ENCODE measurements around the gene SLC6A19. TPM values are rescaled to one million over a fixed set of nuclear protein-coding genes. Genes with fewer than 3 reads are reported as not detected.

SLC6A19 gene
- polyA plus RNA-seq, 1 experiment, result not detected

GRCh38 chr5:1213508-1214162 lies 12.2 kb downstream of the SLC6A19 start:
- no peak for DNase-seq (ENCODE audit: low read depth)
- Histone ChIP-seq H3K27me3 (ENCODE audit: control insufficient read depth, insufficient read depth, low read length) (no peaks in the 10 kb centered on the region; the same call in 1 of the 2 replicates), H3K4me3 (ENCODE audit: low read depth, low read length) (no peak overlapping the region), H3K36me3 (ENCODE audit: control insufficient read depth, insufficient read depth, low read length) (no peaks in the 10 kb centered on the region)
- CTCF ChIA-PET, result no interaction called here
- TF ChIP-seq CTCF (IDR thresholded peaks at IDR 0.05; ENCODE audit: insufficient read depth, low read depth, low read length), result no peak
- POLR2A ChIA-PET, result no interaction called here

GRCh38 chr5:1214163-1214935 lies 13.0 kb downstream of the SLC6A19 start:
- POLR2A ChIA-PET, result no interaction called here
- Histone ChIP-seq H3K27me3 (ENCODE audit: control insufficient read depth, insufficient read depth, low read length) (no peaks in the 10 kb centered on the region; the same call in 1 of the 2 replicates), H3K4me3 (ENCODE audit: low read depth, low read length) (no peak overlapping the region), H3K36me3 (ENCODE audit: control insufficient read depth, insufficient read depth, low read length) (no peaks in the 10 kb centered on the region)
- no peak for TF ChIP-seq CTCF (IDR thresholded peaks at IDR 0.05; ENCODE audit: insufficient read depth, low read depth, low read length)
- CTCF ChIA-PET, result no interaction called here
- no peak for DNase-seq (ENCODE audit: low read depth)

GRCh38 chr5:1214936-1215220 lies 13.5 kb downstream of the SLC6A19 start:
- no peak for TF ChIP-seq CTCF (IDR thresholded peaks at IDR 0.05; ENCODE audit: insufficient read depth, low read depth, low read length)
- Histone ChIP-seq H3K27me3 (ENCODE audit: control insufficient read depth, insufficient read depth, low read length) (no peaks in the 10 kb centered on the region; the same call in 1 of the 2 replicates), H3K4me3 (ENCODE audit: low read depth, low read length) (no peak overlapping the region), H3K36me3 (ENCODE audit: control insufficient read depth, insufficient read depth, low read length) (no peaks in the 10 kb centered on the region)
- POLR2A ChIA-PET, result no interaction called here
- DNase-seq (ENCODE audit: low read depth), result no peak
- CTCF ChIA-PET, result no interaction called here

GRCh38 chr5:1215320-1216096 lies 14.1 kb downstream of the SLC6A19 start:
- H3K36me3 ChIP-seq (ENCODE audit: control insufficient read depth, insufficient read depth, low read length), result no peaks in the 10 kb centered on the region
- DNase-seq (ENCODE audit: low read depth), result no peak
- H3K27me3 ChIP-seq (ENCODE audit: control insufficient read depth, insufficient read depth, low read length), result no peaks in the 10 kb centered on the region
- CTCF ChIA-PET, result no interaction called here
- TF ChIP-seq CTCF (IDR thresholded peaks at IDR 0.05; ENCODE audit: insufficient read depth, low read depth, low read length), result no peak
- POLR2A ChIA-PET, result no interaction called here
- H3K4me3 ChIP-seq (ENCODE audit: low read depth, low read length), result no peak overlapping the region

GRCh38 chr5:1216211-1216917 lies 15.0 kb downstream of the SLC6A19 start:
- POLR2A ChIA-PET, result no interaction called here
- H3K27me3 ChIP-seq (ENCODE audit: control insufficient read depth, insufficient read depth, low read length), result no peaks in the 10 kb centered on the region
- no peak overlapping the region for H3K4me3 ChIP-seq (ENCODE audit: low read depth, low read length)
- TF ChIP-seq CTCF (IDR thresholded peaks at IDR 0.05; ENCODE audit: insufficient read depth, low read depth, low read length), result no peak
- CTCF ChIA-PET, result no interaction called here
- no peak for DNase-seq (ENCODE audit: low read depth)
- H3K36me3 ChIP-seq (ENCODE audit: control insufficient read depth, insufficient read depth, low read length), result no peaks in the 10 kb centered on the region

All from BJ (cell line).